Lower leg skin (tissue), 4 donors: ENCODE data around the gene DOCK3. TPM values are rescaled to one million over a fixed set of nuclear protein-coding genes. Genes with fewer than 3 reads are reported as not detected.
"Not testable (repeated sequence)": the region's sequence is repeated elsewhere in the genome, so short reads cannot be mapped to it uniquely, and the experiment has no call there.

ENCODE experiments used
- DNase-seq, 2 donors: peaks; one replicate each; pipeline ENCODE4 v3.0.0-alpha.2; 2019; ENCODE audit warnings: low spot score in 2 of 2
- H3K4me3 ChIP-seq: fragments of 200-600 bp; sonication (generic); 2 replicates; pipeline ENCODE4 v1.5.1; 2017; ENCODE audit warnings: mild to moderate bottlenecking, low read depth; ENCODE audit not compliant: poor library complexity, severe bottlenecking
- POLR2A ChIP-seq, 2 donors: fragments of 450-650 bp; IDR thresholded peaks; one replicate each; pipeline ENCODE4 v1.6.1; 2016 to 2017; ENCODE audit warnings: antibody characterized with exemption in 2 of 2, mild to moderate bottlenecking in 1 of 2, moderate library complexity in 1 of 2
- WGBS, 2 donors: methylation state at CpG; one replicate each; pipeline ENCODE4 v1.1.5; 2018; 5-methylcytosine and 5-hydroxymethylcytosine counted together
- intact Hi-C: fragments of 100-400 bp; cut with DNase I; formaldehyde crosslinking; loops from one replicate; pipeline ENCODE4 v1.15.0; 2023; ENCODE audit warnings: low total_unique reads
- total RNA-seq, 4 donors: library from RNA; depleted of rRNA; stranded (reverse); fragments of >200 nt; gene quantifications; one replicate each; pipeline ENCODE4 v1.1.0, GENCODE V29; 2016
- TF ChIP-seq, protein P1 (sequence below), 3 donors: fragments of 450-650 bp; IDR thresholded peaks; one replicate each; pipeline ENCODE4 v1.5.1; 2016; ENCODE audit warnings: antibody characterized with exemption in 3 of 3, mild to moderate bottlenecking in 3 of 3, moderate library complexity in 2 of 3

The DOCK3 gene
- total RNA-seq, 4 donors from 2014 or later = 2.0 to 4.5 (median 3.0) TPM

DNA sequence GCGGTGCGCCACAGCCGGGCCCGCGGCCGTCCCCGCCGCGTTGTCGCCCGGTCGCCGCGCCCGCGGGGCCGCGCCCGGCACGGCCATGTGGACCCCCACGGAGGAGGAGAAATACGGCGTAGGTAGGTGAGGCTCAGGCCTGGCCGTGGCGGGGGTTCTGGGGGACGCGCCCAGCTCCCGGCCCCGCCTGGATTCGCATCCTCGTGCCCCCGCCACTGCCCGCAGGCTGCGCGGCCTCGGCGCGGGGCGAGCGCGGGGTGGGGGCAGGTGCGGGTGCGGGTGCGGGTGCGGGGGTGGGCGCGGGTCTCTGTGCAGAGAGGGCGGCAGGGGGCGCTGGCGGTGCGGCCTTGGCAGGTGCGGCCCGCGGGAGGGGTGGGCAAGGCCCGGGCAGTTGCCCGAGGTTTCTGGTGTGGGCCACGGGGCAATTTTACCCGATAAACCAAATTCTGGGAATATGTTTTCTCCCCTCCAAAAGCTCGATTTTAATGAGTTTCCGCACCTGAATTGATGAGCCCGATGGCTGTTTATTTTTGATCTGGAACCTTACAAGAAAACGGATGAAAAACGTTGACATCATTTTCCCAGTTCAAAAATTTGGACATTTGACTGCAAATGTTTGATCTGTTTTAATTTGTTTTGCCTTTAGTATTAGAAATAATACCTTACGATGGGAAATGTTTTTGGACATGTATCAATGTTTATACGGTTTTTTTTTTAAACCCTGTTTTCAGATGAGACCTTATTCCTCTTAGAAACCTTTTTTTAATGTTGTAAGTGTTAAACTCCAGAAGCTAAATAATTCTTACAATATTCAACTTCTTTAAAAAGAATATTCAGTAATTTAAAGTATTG, 678 bp downstream of the DOCK3 start:
- DNase-seq = peak in 1 of 2 donors; percentile 80
- TF ChIP-seq, protein P1, sequence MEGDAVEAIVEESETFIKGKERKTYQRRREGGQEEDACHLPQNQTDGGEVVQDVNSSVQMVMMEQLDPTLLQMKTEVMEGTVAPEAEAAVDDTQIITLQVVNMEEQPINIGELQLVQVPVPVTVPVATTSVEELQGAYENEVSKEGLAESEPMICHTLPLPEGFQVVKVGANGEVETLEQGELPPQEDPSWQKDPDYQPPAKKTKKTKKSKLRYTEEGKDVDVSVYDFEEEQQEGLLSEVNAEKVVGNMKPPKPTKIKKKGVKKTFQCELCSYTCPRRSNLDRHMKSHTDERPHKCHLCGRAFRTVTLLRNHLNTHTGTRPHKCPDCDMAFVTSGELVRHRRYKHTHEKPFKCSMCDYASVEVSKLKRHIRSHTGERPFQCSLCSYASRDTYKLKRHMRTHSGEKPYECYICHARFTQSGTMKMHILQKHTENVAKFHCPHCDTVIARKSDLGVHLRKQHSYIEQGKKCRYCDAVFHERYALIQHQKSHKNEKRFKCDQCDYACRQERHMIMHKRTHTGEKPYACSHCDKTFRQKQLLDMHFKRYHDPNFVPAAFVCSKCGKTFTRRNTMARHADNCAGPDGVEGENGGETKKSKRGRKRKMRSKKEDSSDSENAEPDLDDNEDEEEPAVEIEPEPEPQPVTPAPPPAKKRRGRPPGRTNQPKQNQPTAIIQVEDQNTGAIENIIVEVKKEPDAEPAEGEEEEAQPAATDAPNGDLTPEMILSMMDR (IDR thresholded peaks at IDR 0.05) = no peak
- no peak for TF ChIP-seq POLR2A (IDR thresholded peaks at IDR 0.05)
- intact Hi-C loops = no loop called here
- H3K4me3 ChIP-seq = peak overlapping the region; percentile 26
- 7 to 8% methylated on average over 18 to 23 of the region's 65 CpGs for WGBS, 2 donors

GRCh38 chr3:50676031-50676705, 1.4 kb downstream of the DOCK3 start:
- no peak for TF ChIP-seq POLR2A (IDR thresholded peaks at IDR 0.05)
- TF ChIP-seq, protein P1 (IDR thresholded peaks at IDR 0.05) = no peak
- no peak overlapping the region for H3K4me3 ChIP-seq
- intact Hi-C loops = no loop called here
- WGBS, 2 donors = 78 to 79% methylated on average over 7 of the region's 7 CpGs
- DNase-seq = no peak

GRCh38 chr3:50687127-50687751, 12.5 kb downstream of the DOCK3 start:
- 75% methylated on average over 7 of the region's 7 CpGs for WGBS, 2 donors
- TF ChIP-seq POLR2A (IDR thresholded peaks at IDR 0.05) = no peak
- TF ChIP-seq, protein P1 (IDR thresholded peaks at IDR 0.05) = no peak
- H3K4me3 ChIP-seq = no peak overlapping the region
- intact Hi-C loops = no loop called here
- no peak for DNase-seq

DNA sequence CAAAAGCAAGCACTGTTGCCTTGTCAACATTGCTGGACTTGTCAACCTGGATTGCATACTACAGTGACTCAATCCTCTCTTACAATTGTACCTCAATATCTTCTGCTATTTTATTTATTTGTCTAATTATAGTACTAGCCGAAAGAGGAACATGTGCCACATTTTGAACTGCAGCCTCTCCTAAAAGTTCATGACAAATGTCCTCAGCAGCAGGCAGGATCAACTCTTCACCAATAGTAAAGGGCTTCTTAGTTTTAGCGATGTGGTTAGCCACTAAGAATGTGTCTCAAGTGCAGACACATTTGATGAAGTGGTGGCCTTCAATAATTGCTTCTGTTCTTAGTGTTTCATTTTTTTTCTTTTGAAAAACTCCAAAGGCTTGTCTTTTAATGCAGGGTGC, 13.2 kb downstream of the DOCK3 start:
- intact Hi-C loops = no loop called here

DNA sequence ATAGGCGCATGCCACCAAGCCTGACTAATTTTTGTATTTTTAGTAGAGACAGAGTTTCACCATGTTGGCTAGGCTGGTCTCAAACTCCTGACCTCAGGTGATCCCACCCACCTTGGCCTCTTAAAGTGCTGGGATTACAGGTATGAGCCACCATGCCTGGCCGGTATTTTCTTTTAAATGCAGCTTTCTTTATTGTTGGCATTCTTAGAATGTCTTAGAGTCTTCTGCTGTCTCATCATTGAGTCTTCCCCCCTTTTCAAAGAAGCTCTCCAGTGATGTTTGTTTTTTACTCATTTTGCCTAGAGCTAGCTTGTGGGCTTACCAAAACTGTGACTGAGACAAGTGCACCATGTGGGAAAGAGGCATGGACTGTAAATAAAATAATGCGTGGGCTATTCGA, 13.9 kb downstream of the DOCK3 start:
- DNase-seq, H3K4me3 ChIP-seq, intact Hi-C loops: not testable (repeated sequence)
- WGBS, 2 donors = 79 to 83% methylated on average over 4 of the region's 4 CpGs

More for the DNA sequence above, 13.2 kb downstream of the DOCK3 start:
- no peak overlapping the region for H3K4me3 ChIP-seq
- DNase-seq = no peak
- WGBS, 2 donors = 83 to 87% methylated on average over 2 of the region's 2 CpGs
- TF ChIP-seq, protein P1 (IDR thresholded peaks at IDR 0.05) = no peak
- no peak for TF ChIP-seq POLR2A (IDR thresholded peaks at IDR 0.05)

- H3K4me3 ChIP-seq = no peak overlapping the region
- TF ChIP-seq, protein P1 (IDR thresholded peaks at IDR 0.05) = no peak
- no peak for TF ChIP-seq POLR2A (IDR thresholded peaks at IDR 0.05)
- 39 to 48% methylated on average over 5 to 6 of the region's 6 CpGs for WGBS, 2 donors
- DNase-seq = no peak
- intact Hi-C loops = no loop called here
Measured at GRCh38 chr3:50689558-50689957, 14.8 kb downstream of the DOCK3 start.
